ENCODE data around the gene PRRG1. TPM values are rescaled to one million over a fixed set of nuclear protein-coding genes. Genes with fewer than 3 reads are reported as not detected.

The PRRG1 gene
- total and polyA plus RNA-seq, 8 donors = 0.76 to 8.8 (median 2.9) TPM

GRCh38 chrX:37468124-37468739 lies 119.1 kb downstream of the PRRG1 start:
- TF ChIP-seq EP300 (IDR thresholded peaks at IDR 0.05) = no peak
- Histone ChIP-seq H3K4me1 (no peaks in the 10 kb centered on the region), H3K27ac (no peak overlapping the region), H3K36me3 (no peaks in the 10 kb centered on the region), H3K4me3 (no peak overlapping the region), H3K27me3 (peaks cover 0 to 3% (median 0%) of the 10 kb centered on the region in 3 donors), H3K9me3 (no peaks in the 10 kb centered on the region)
- WGBS, 5 donors = 70 to 95% (median 85%) methylated on average over 3 of the region's 3 CpGs
- DNase-seq = no peak
- intact Hi-C loops (cut with DNase I; ENCODE audit: low total_unique reads) = no loop called here

GRCh38 chrX:37470711-37471110 lies 121.5 kb downstream of the PRRG1 start:
- intact Hi-C loops (cut with DNase I; ENCODE audit: low total_unique reads) = no loop called here
- Histone ChIP-seq H3K4me3 (no peak overlapping the region), H3K9me3 (no peaks in the 10 kb centered on the region), H3K27me3 (peaks cover 0 to 3% (median 0%) of the 10 kb centered on the region in 3 donors), H3K27ac (no peak overlapping the region), H3K4me1 (no peaks in the 10 kb centered on the region), H3K36me3 (no peaks in the 10 kb centered on the region)
- TF ChIP-seq POLR2A (IDR thresholded peaks at IDR 0.05) (no peak), POLR2AphosphoS5 (IDR thresholded peaks at IDR 0.05) (no peak), EP300 (IDR thresholded peaks at IDR 0.05) (no peak)
- TF ChIP-seq, protein P1, sequence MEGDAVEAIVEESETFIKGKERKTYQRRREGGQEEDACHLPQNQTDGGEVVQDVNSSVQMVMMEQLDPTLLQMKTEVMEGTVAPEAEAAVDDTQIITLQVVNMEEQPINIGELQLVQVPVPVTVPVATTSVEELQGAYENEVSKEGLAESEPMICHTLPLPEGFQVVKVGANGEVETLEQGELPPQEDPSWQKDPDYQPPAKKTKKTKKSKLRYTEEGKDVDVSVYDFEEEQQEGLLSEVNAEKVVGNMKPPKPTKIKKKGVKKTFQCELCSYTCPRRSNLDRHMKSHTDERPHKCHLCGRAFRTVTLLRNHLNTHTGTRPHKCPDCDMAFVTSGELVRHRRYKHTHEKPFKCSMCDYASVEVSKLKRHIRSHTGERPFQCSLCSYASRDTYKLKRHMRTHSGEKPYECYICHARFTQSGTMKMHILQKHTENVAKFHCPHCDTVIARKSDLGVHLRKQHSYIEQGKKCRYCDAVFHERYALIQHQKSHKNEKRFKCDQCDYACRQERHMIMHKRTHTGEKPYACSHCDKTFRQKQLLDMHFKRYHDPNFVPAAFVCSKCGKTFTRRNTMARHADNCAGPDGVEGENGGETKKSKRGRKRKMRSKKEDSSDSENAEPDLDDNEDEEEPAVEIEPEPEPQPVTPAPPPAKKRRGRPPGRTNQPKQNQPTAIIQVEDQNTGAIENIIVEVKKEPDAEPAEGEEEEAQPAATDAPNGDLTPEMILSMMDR (IDR thresholded peaks at IDR 0.05) = no peak
- 80 to 95% (median 90%) methylated on average over 3 of the region's 3 CpGs for WGBS, 5 donors
- no peak for DNase-seq

- intact Hi-C loops (cut with DNase I; ENCODE audit: low total_unique reads) = no loop called here
- TF ChIP-seq, protein P1 (IDR thresholded peaks at IDR 0.05) = no peak
- TF ChIP-seq POLR2A (IDR thresholded peaks at IDR 0.05) (no peak), POLR2AphosphoS5 (IDR thresholded peaks at IDR 0.05) (no peak), EP300 (IDR thresholded peaks at IDR 0.05) (no peak)
- Histone ChIP-seq H3K27ac (no peak overlapping the region), H3K9me3 (no peaks in the 10 kb centered on the region), H3K4me3 (no peak overlapping the region), H3K36me3 (no peaks in the 10 kb centered on the region), H3K4me1 (no peaks in the 10 kb centered on the region), H3K27me3 (peaks cover 0 to 3% (median 0%) of the 10 kb centered on the region in 3 donors)
- DNase-seq = no peak
- 67 to 82% (median 74%) methylated on average over 6 of the region's 6 CpGs for WGBS, 5 donors
Observed at GRCh38 chrX:37472836-37473235, 123.7 kb downstream of the PRRG1 start.

DNA sequence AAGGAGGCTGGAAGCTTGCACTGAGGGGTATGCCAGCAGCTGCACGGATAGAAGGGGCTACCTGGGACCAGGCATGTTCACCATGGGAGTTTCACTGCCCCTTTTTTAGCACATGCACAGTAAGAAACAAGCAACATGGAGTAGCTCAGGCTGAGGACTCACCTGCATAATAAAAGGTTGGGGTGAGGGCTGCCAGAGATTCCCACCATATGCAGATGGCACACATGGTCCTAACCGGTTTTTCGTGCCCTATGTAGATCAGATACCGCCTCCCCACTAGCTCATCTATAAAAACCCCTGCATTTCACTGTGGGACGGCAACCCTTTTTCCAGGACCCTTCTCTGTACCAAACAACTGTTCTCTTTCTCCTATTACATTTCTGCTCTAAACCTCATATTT lies 125.3 kb downstream of the PRRG1 start:
- intact Hi-C loops (cut with DNase I; ENCODE audit: low total_unique reads) = no loop called here

More for the DNA sequence above, 125.3 kb downstream of the PRRG1 start:
- no peak overlapping the region for H3K27ac ChIP-seq
- no peak overlapping the region for H3K4me3 ChIP-seq
- no peak for DNase-seq
- TF ChIP-seq POLR2AphosphoS5 (IDR thresholded peaks at IDR 0.05) (no peak), POLR2A (IDR thresholded peaks at IDR 0.05) (no peak), EP300 (IDR thresholded peaks at IDR 0.05) (no peak)
- TF ChIP-seq, protein P1 (IDR thresholded peaks at IDR 0.05) = no peak
- 51 to 79% (median 66%) methylated on average over 5 of the region's 5 CpGs; no CpG with 5 or more reads in 1 of the 5 donors for WGBS, 5 donors
- H3K9me3 ChIP-seq = no peaks in the 10 kb centered on the region
- peaks cover 0 to 3% (median 0%) of the 10 kb centered on the region in 3 donors for H3K27me3 ChIP-seq
- no peaks in the 10 kb centered on the region for H3K36me3 ChIP-seq
- no peaks in the 10 kb centered on the region for H3K4me1 ChIP-seq

All from stomach (tissue), 9 donors.